GM18873 (cell line): Measurements from ENCODE around the gene AHCYL2.
"Not testable (repeated sequence)": the region's sequence is repeated elsewhere in the genome, so short reads cannot be mapped to it uniquely, and the experiment has no call there.

ENCODE experiments used
- ATAC-seq: cut with Tn5 transposase; IDR thresholded peaks from one replicate; pipeline ENCODE4 v1.9.1; 2021; ENCODE audit warnings: mild to moderate bottlenecking, moderate library complexity, moderate number of reproducible peaks; ENCODE audit not compliant: unreplicated experiment, low FRiP score

AHCYL2 gene

DNA sequence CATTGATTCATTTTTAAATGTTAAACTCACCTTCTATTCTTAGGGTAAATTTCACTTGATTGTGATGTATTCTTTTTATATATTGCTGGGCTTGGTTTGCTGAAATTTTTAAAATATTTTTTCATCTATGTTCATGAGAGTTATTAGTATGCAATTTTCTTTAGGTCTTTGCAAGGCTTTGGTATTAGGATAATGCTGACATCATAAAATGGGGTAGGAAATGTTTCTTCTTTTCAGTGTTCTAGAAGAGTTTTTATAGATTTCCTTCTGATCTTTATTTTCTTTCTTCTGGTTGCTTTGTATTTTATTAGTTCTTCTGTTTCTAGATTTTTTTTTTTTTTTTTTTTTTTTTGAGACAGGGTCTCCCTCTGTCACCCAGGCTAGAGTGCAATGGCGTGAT is 56.3 kb downstream of the AHCYL2 start:
- ATAC-seq = no peak

DNA sequence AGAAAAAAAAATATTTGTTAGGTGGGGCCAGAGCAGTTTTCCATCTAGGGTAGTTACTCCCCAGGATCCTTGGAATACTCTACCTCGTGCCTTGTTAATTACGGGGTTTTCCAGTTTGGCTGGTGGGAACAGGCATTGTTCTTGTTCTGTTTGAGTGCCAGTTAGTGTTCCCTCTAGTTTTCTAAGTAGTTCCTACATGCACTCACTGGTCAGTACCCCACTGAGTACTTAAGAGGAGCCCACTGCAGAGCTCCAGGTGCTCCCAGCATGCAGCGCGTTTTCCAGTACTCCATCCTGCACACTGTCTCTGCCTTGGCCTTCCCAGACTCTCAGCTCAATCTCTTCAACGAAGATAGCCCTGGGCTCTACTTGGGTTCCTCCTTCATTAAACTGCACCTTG is 58.0 kb downstream of the AHCYL2 start:
- ATAC-seq = no peak

DNA sequence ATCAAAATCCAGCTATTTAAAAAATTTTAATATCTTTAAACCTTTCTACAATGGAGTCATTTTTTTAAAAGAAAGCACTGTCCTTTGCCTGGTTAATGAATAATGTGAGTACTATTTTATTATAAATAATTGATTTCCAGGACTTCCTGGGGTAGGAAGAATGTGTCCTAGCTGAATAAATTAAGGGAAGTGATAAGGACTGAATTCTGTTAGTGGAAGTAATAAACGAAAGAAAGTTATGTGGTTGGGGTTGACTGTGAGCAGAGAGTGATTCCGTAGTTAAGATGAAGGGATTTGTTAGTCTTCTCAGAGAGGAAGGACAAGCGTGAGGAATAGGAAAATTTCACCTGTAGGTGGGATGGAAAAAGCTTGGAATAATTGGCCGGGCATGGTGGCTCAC is 59.1 kb downstream of the AHCYL2 start:
- ATAC-seq = no peak

DNA sequence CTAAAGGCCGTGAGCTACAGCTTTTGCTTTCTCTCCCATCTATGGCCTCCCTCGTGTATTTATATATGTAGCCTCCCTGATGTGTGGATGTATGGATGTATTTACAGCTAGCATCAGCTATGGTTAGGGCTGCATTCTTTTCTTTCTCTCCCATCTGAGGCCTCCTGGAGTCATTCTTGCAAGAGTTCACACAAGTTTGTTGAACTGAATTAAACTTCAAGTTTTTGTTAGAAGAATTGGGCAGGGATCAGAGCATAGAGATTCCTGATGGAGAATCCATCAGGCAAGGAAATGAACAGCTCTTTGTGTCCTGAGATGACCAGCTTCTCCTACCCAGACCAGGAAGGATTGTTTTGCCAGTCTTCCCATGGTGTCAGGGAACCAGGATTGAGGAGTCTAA is 60.3 kb downstream of the AHCYL2 start:
- no peak for ATAC-seq

DNA sequence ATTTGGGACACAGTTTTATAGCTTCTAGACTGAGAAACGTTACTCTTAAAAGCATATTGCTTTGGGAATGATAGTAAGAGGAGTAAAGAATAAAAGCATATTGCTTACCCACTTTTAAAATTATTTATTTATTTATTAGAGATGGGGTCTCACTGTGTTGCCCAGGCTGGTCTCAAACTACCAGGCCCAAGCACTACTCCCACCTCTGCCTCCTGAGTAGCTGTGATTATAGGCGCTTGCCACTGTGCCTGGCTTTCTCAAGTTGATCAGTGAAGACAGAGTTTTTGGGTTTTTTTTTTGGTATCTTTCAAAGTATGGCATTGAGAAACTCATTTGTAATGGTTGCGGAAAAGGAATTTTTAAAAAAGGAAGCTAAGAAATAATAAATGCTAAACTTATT is 68.0 kb downstream of the AHCYL2 start:
- no peak for ATAC-seq

DNA sequence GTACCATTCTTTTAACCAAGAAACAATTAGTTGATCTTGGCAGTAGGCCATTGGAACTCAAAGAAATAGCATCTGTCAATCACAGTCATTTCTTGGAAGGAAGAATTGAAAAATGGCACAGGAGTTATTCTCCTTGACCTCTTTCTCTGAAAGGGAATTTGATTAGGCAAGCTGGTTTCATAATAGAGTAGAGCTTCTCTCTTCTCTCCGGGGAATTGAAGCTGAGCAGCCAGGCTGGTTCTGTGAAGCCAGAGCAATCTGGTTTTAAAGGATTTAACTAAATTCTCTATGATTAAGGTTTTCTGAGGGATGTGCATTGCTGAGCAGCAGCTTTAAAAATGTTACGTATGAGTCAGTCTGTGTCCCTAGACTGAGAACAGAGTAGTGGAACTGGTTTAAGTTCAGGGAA is 70.2 kb downstream of the AHCYL2 start:
- ATAC-seq = no peak

DNA sequence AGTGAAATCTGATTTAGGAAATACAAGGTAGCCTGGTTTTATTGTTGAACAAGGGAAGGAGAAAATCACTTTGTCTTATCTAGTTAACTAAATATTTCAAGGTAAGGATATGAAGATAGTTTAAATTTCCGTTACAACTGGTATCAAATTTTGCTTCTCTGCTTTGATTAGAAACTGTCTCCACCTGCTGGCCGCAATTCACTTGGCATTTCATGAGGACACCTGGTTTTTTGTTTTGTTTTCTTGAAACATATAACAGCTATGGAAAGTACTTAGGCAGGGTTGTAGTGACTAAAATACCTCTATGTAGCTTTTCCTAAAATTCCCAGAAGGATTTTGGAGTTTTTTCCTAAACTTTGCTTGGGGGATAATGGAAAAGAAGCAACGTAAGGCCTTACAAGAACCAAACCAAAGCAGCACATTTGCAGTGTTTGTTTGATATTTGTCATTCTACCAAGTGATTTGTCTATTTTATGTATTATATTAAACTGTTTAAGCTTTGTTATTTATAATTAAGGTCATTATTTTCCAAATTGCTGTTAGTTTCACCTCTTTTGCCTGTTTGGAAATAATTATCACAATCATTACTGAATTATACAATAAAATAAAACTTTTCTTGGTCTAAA is 73.6 kb downstream of the AHCYL2 start:
- no peak for ATAC-seq

DNA sequence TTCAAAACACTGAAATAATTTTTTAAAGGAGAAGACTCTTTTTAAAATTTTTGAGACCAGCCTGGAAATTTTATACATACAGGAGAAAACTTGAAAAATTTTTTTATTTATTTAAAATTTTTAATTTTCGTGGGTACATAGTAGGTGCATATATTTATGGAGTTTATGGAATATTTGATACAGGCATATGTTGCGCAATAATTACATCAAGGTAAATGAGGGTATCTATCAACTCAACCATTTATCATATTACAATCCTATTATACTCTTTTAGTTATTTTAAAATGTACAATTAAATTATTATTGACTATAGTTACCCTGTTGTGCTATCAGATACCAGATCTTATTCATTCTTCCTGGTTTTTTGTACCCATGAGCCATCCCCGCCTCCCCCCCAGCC is 75.1 kb downstream of the AHCYL2 start:
- no peak for ATAC-seq

DNA sequence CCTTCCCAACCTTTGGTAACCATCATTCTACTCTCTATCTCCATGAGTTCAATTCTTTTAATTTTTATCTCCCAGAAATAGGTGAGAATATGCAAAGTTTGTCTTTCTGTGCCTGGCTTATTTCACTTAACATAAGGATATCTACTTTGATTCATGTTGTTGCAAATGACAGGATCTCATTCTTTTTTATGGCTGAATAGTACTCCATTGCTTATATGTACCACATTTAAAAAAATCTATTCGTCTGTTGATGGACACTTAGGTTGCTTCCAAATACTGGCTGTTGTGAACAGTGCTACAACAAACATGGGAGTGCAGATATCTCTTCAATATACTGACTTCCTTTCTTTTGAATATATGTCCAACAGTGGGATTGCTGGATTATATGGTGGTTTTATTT is 75.5 kb downstream of the AHCYL2 start:
- ATAC-seq = not testable (repeated sequence)

DNA sequence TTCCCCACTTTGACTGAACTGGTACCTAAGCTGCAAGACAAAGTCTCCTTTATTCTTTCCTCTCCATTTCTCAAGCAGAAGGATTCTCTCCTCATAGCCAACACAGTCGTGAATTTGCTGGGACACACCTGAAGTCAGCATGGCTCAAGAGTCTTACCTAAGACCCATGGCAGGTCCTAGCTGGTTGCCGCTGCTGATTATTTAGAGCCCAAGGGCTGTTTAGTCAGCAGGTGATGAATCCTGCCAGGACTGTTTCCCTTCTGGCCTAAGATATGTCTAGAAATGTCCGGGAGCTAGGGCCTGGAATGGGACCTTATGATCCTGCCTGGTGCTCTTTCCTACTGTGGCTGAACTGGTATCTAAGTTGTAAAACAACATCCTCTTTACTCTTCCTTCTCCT is 82.8 kb downstream of the AHCYL2 start:
- ATAC-seq = no peak

DNA sequence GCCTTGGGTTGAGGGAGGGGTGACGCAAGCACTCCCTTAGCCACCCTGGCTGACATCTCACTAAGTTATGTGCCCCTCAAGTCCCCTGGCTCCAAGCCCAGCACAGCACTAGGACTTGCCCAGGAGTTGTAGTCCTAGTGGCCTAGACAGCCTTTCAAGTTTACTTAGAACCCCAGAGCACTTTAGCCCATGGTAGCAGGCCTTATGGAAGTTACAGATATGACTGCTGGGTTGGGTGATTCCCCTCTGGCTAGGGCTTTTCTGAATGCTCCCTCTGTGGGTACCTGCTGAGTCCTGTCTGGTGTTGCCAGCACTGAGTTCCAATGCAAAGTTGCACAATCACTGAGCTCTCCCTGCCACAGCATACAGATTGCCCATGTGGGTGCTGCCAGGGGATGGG is 83.2 kb downstream of the AHCYL2 start:
- no peak for ATAC-seq

DNA sequence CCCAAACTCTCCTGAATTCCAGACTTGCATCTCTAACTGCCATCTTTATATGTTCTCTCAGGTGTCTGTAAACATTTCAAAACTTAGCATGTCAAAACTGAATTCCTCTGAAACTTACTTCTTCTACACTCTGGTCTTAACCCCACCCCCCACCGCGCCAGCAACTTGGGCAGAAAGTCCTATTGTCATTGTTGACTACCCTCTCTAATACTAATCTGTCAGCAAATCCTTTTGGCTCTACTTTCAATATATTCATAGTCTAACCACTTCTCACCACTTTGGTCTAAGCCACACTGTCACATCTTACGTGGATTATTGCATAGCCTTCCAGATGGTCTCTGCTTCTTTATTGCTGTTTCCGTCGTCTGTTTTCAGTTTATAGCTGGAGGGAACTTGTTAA is 86.6 kb downstream of the AHCYL2 start:
- no peak for ATAC-seq

DNA sequence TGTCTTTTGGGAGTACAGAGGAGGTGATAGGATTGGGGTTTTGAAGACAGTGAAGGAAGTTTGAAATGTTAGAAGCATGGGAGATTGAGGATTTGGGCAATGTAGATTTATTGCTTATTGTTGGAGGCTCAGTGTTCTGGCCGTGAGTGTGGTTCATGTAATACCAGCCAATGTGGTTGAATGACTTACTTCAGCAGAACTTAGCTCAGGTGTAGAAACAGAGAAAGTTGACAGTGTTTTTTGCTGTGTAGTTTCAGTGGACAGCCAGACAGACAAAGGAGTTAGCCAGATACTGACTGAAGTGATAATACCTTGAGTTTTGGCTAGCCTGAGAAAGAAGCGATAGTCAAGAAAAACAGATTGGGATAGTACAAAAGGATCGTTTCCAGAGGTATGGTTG is 88.5 kb downstream of the AHCYL2 start:
- ATAC-seq = no peak

DNA sequence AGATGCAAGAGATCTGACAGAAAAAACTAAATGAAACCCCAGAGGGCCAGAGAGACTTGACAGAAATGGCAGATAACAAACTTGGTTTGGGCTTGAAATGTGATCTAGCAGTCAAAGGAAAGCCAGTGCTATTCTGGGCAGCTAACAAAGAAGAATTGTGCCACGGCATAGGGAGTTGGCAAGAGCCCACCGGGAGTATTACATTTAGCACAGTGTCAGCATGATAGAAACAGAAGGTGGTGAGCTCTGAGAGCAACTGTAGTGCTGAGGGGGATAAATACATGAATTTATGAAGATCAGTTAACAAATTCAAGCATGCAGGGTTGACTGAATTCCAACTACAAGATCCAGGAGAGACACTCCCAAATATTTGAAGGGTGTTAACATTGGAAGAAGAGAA is 91.1 kb downstream of the AHCYL2 start:
- no peak for ATAC-seq

DNA sequence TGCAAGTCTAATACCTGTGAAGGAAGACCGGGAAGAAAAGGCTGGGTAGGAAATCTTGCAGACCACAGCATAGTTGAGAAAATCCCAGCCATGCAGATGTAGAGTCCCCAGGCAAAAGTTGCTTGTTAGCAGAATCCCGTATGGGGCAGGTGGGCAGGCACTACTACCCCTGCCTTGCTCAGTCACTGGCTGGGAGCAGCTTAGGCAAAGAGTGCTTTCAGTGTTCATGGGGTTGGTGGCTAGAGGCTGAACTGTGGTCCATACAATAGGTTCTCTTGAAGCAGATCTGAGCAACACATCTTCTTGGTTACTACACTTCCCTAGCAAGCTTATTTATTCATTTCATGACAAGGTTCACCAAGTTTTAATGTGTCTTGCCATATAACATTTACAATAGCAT is 92.6 kb downstream of the AHCYL2 start:
- no peak for ATAC-seq

DNA sequence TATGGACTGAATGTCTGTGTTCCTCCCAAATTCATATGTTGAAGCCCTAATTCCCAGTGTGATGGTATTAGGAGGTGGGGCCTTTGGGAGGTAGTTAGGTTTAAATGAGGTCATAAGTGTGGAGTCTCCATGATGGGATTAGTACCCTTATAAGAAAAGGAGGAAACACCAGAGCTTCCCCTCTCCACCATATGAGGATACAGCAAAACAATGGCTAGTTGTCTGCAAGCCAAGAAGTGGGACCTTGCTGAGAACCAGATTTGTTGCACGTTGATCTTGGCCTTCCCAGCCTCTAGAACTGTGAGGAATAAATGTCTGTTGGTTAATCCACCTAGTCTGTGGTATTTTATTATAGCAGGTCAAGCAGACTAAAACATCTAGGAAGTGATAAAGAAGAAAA is 102.2 kb downstream of the AHCYL2 start:
- no peak for ATAC-seq

DNA sequence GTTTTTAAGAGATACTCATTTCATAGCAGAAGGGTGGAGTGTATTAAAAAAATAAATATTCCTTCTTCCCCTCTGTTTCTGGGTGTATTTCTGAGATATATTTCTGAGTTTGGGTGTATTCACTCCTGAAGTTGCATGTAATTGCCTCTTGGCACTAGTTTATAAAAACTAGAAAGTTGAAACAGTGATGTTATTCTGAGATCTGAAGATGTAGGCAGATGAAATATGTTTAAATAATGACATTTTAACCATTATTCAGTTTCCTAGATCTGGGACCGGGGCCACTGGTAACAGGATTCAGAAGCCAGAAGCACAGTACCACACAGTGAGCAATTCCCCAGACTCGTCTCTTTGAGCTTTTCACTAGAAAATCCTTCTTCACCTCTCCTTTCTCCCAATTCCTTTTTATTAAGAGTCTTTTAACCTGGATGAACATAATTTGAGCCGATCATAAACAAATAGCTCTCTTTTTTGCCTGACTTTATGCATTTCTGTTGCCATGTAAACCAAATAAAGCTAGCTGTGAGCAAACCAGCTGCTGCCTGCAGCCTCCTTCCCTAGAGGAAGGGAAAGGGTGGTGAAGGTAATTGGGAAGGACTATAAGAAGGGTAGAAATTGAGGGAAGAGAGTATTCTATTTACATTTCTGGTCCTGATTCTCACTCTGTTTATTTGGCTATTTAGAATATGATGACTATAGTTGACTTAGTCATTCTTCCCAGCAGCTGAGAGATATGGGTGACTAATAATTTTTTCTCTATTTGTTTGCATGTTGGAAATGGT is 107.6 kb downstream of the AHCYL2 start:
- ATAC-seq = no peak

DNA sequence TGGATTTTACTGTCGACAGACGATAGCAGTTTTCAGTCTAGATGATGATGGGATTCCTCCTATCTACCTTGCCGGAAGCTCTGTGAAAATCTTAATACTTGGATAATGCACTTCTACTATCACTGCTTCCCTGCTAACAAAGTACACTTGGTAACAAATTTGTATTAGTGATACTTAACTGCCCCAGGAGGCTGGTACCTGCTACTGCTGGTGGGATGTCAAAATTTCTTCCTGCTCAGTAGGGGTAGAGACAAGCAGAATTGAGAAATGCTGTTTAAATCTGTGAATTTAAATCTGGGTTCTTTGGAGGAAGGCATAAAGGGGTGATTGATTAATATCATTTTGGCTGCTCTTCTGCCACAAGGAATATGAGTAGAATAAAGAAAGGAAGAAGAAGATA is 109.6 kb downstream of the AHCYL2 start:
- ATAC-seq = no peak

DNA sequence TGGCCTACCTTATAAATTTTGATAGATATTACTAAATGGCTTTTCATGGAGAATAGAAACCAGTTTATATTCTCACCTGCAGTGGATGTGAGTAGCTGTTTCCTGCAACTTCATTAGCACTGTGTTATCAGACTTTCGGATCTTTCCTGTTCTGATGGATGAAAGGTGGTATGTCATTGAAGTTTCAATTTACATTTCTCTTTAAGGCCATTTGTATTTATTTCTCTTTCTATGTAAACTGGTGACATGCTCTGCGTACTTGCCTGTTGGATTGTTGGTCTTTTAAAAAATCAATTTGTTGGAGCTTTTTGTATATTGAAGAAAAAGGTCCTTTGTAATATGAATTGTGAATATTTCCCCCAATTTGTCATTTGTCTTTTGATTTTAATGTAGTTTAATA is 113.6 kb downstream of the AHCYL2 start:
- ATAC-seq = no peak

DNA sequence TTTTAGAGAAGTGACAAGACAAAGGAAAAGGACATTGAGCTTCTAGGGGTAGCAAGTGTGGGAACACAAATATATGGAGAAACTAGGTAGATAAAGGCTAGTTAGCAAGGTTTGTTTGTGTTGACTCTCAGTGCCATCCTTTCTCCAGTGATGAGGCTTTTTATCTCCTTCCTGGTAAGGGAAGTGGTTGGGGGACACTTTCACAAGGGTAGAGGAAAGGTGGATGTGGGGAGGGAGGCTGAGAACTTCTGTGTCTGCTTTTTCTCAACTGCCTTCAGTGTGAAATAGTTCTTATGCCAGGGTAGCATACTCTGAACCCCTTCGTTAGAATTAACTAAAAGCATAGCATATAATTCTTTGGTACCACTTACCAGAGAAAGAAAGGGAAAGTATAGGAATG is 116.4 kb downstream of the AHCYL2 start:
- no peak for ATAC-seq

DNA sequence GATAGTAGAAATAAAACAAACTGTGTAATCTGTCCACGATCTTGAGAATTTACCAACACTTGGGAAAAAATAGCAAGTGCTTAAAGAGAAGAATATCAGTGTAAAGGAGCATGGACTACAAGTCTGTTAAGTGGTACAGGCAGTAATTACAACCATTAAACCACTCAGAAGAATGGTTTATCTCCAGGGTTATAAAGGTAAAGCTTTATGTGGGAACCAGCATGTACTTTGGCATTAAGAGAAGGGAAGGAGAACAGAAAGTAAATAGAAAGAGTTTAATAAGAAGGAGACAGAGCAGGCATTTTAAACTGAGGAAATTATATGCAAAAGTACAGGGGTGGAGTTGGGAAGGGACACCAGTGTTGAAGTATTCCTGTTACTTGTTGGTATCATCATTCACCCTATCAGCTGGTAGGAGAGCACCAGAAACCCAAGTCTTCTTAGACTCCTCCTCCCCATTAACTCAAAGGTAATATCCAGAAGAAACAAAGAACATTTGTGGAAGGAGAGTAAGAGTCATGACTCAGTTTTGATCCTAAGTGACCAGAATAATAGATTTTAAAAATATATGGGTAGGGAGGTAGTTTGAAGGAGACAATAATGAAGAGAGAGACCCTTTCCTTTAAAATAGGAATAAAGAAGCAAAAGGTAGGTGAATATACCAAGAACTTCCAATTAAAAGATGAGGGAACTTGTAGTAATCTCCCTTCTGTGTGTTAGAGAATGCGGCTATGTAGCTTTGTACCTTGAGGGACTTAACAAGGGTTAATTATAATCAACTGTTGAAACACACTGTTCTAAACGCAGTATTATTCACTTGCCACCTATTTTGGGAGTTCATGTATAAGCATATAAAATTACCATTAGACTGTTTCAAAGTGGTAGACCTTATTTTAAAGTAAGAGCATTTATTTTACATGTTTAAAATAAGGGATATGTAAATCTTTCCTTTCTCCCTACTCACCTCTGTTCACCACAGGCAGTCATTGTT is 117.3 kb downstream of the AHCYL2 start:
- ATAC-seq = no peak
